OCI-LY1 (cell line): ENCODE data around the gene SRRM5.
A peak's percentile ranks its signal among the peaks of the same experiment; 100 is the strongest.

Experiments used
- H2AFZ ChIP-seq: fragments of 200-600 bp; sonication (generic), shearing (Covaris generic); 2 replicates; pipeline ENCODE4 v1.6.0; 2014; ENCODE audit warnings: antibody characterized with exemption, mild to moderate bottlenecking, low read length
- H3F3A ChIP-seq: fragments of 200-600 bp; sonication (generic), shearing (Covaris generic); 2 replicates; pipeline ENCODE4 v1.6.0; 2014; ENCODE audit warnings: mild to moderate bottlenecking, antibody characterized with exemption, low read length, moderate library complexity; ENCODE audit not compliant: insufficient read depth
- H3K27ac ChIP-seq: fragments of 200-600 bp; sonication (generic); 2 replicates; pipeline ENCODE4 v1.5.1; 2014; ENCODE audit warnings: low read length, mixed run types, mild to moderate bottlenecking, low read depth; ENCODE audit not compliant: poor library complexity, severe bottlenecking
- H3K27me3 ChIP-seq: fragments of 200-600 bp; sonication (generic); 2 replicates; pipeline ENCODE4 v1.6.0; 2014; ENCODE audit warnings: antibody characterized with exemption, mild to moderate bottlenecking, low read length, moderate library complexity; ENCODE audit not compliant: insufficient read depth
- H3K36me3 ChIP-seq: fragments of 200-600 bp; sonication (generic); 2 replicates; pipeline ENCODE4 v1.6.1; 2014; ENCODE audit warnings: mild to moderate bottlenecking, antibody characterized with exemption, low read length, moderate library complexity, mixed read lengths; ENCODE audit not compliant: insufficient read depth
- H3K4me1 ChIP-seq: fragments of 200-600 bp; sonication (generic); 2 replicates; pipeline ENCODE4 v1.5.1; 2014; ENCODE audit warnings: mild to moderate bottlenecking, low read length, moderate library complexity; ENCODE audit not compliant: insufficient read depth, severe bottlenecking
- H3K4me2 ChIP-seq: fragments of 200-600 bp; sonication (generic), shearing (Covaris generic); 2 replicates; pipeline ENCODE4 v1.6.1; 2014; ENCODE audit warnings: low read length
- H3K4me3 ChIP-seq: fragments of 200-600 bp; sonication (generic); 2 replicates; pipeline ENCODE4 v1.5.1; 2014; ENCODE audit warnings: low read length, low read depth, mild to moderate bottlenecking, mixed read lengths; ENCODE audit not compliant: poor library complexity, severe bottlenecking
- H3K79me2 ChIP-seq: fragments of 200-600 bp; shearing (Covaris generic); 2 replicates; pipeline ENCODE4 v1.6.1; 2016; ENCODE audit warnings: mixed run types, low read length, mixed read lengths; ENCODE audit not compliant: insufficient read depth
- H3K9ac ChIP-seq: fragments of 200-600 bp; sonication (generic), shearing (Covaris generic); 2 replicates; pipeline ENCODE4 v1.6.1; 2014; ENCODE audit warnings: mild to moderate bottlenecking, low read length, mixed read lengths
- H3K9me2 ChIP-seq: fragments of 200-600 bp; sonication (generic), shearing (Covaris generic); 2 replicates; pipeline ENCODE4 v1.6.1; 2014; ENCODE audit warnings: low read depth, mild to moderate bottlenecking, low read length, mixed read lengths
- H3K9me3 ChIP-seq: fragments of 200-600 bp; shearing (Covaris generic); 2 replicates; pipeline ENCODE4 v1.6.1; 2014; ENCODE audit warnings: low read length, mixed read lengths
- H4K20me1 ChIP-seq: fragments of 200-600 bp; sonication (generic), shearing (Covaris generic); 2 replicates; pipeline ENCODE4 v1.6.0; 2016; ENCODE audit warnings: mild to moderate bottlenecking, low read length; ENCODE audit not compliant: insufficient read depth
- CTCF ChIP-seq: fragments of 200-600 bp; sonication (generic), shearing (Covaris generic); IDR thresholded peaks from 2 replicates; pipeline ENCODE4 v1.5.1; 2017; ENCODE audit warnings: mild to moderate bottlenecking, antibody characterized with exemption, low read length, moderate library complexity, mixed read lengths
- EZH2 ChIP-seq: fragments of 200-600 bp; sonication (generic), shearing (Covaris generic); IDR thresholded peaks from 2 replicates; pipeline ENCODE4 v1.8.0; 2017; ENCODE audit warnings: borderline replicate concordance, mixed run types, mild to moderate bottlenecking, antibody characterized with exemption, low read length, moderate library complexity, mixed read lengths

Gene SRRM5

GRCh38 chr19:43570174-43570791, 41.6 kb upstream of the SRRM5 start:
- Histone ChIP-seq H3K27ac (no peak overlapping the region), H3K9ac (no peak overlapping the region), H3K9me2 (no peaks in the 10 kb centered on the region), H2AFZ (no peak overlapping the region), H3K79me2 (0 out of 2 replicates have a peak, but pooled peaks cover 3% of the 10 kb centered on the region), H3K4me3 (no peak overlapping the region), H3K4me2 (no peak overlapping the region), H3F3A (no peaks in the 10 kb centered on the region), H3K36me3 (peaks cover 16% of the 10 kb centered on the region; the same call in 1 of the 2 replicates), H3K9me3 (no peaks in the 10 kb centered on the region), H3K4me1 (peaks cover 8% of the 10 kb centered on the region), H3K27me3 (no peaks in the 10 kb centered on the region), H4K20me1 (no peaks in the 10 kb centered on the region)
- TF ChIP-seq CTCF (no peak), EZH2 (no peak)

GRCh38 chr19:43572171-43572588, 39.7 kb upstream of the SRRM5 start:
- no peaks in the 10 kb centered on the region for H3F3A ChIP-seq
- no peaks in the 10 kb centered on the region for H3K9me2 ChIP-seq
- H3K9ac ChIP-seq, result peak overlapping the region; percentile 22; the same call in 1 of the 2 replicates
- TF ChIP-seq EZH2 (no peak), CTCF (no peak)
- H2AFZ ChIP-seq, result no peak overlapping the region
- H3K4me2 ChIP-seq, result no peak overlapping the region
- peaks cover 16% of the 10 kb centered on the region; the same call in 1 of the 2 replicates for H3K36me3 ChIP-seq
- H3K27ac ChIP-seq, result no peak overlapping the region
- no peaks in the 10 kb centered on the region for H3K27me3 ChIP-seq
- H4K20me1 ChIP-seq, result no peaks in the 10 kb centered on the region
- 0 out of 2 replicates have a peak, but pooled peaks cover 3% of the 10 kb centered on the region for H3K79me2 ChIP-seq
- H3K9me3 ChIP-seq, result no peaks in the 10 kb centered on the region
- H3K4me3 ChIP-seq, result no peak overlapping the region
- H3K4me1 ChIP-seq, result peaks cover 13% of the 10 kb centered on the region

GRCh38 chr19:43574424-43575155, 37.3 kb upstream of the SRRM5 start:
- 0 out of 2 replicates have a peak, but pooled peaks cover 3% of the 10 kb centered on the region for H3K79me2 ChIP-seq
- H3K27me3 ChIP-seq, result no peaks in the 10 kb centered on the region
- peak overlapping the region; percentile 96 for H3K4me2 ChIP-seq
- no peaks in the 10 kb centered on the region for H4K20me1 ChIP-seq
- no peaks in the 10 kb centered on the region for H3K9me2 ChIP-seq
- H3K9me3 ChIP-seq, result no peaks in the 10 kb centered on the region
- peaks cover 13% of the 10 kb centered on the region for H3K4me1 ChIP-seq
- no peaks in the 10 kb centered on the region for H3F3A ChIP-seq
- H2AFZ ChIP-seq, result no peak overlapping the region
- peak overlapping the region; percentile 27 for H3K27ac ChIP-seq
- H3K9ac ChIP-seq, result peak overlapping the region; percentile 99
- H3K36me3 ChIP-seq, result peaks cover 16% of the 10 kb centered on the region; the same call in 1 of the 2 replicates
- H3K4me3 ChIP-seq, result peak overlapping the region; percentile 97
- TF ChIP-seq CTCF (no peak), EZH2 (no peak)
